ENCODE measurements around the gene SLC43A1. TPM values are rescaled to one million over a fixed set of nuclear protein-coding genes. Genes with fewer than 3 reads are reported as not detected.

The SLC43A1 gene
- total RNA-seq, 2 donors from 2014 or later, result 18.2 to 20.9 TPM

DNA sequence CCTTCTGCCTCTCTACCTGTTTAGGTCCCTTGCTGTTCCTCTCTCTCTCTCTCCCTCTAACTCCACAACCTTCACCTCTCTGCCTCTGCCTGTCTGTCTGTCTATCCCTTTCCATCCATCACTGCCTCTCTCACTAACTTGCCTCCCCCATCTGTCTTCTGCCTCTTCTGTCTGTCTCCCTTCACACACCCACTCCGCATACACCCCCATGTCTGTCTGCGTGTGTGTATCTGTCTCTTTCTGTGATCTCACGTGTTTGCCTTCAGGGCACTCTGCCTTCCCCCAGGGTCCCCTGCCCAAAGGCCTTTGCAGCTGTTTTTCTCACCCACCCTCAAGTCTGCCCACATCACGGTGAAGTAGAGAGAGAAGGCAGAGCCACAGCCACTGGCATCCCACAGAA lies 47.2 kb downstream of the SLC43A1 start:
- H3K9me3 ChIP-seq, result no peaks in the 10 kb centered on the region
- WGBS, result 57% methylated on average over 4 of the region's 4 CpGs
- H3K36me3 ChIP-seq, result no peaks in the 10 kb centered on the region
- no peaks in the 10 kb centered on the region for H3K4me1 ChIP-seq (replicated peaks)
- no peaks in the 10 kb centered on the region for H3K27me3 ChIP-seq (replicated peaks; ENCODE audit: insufficient read depth)
- intact Hi-C loops (cut with DNase I), result no loop called here
- TF ChIP-seq, protein P1, sequence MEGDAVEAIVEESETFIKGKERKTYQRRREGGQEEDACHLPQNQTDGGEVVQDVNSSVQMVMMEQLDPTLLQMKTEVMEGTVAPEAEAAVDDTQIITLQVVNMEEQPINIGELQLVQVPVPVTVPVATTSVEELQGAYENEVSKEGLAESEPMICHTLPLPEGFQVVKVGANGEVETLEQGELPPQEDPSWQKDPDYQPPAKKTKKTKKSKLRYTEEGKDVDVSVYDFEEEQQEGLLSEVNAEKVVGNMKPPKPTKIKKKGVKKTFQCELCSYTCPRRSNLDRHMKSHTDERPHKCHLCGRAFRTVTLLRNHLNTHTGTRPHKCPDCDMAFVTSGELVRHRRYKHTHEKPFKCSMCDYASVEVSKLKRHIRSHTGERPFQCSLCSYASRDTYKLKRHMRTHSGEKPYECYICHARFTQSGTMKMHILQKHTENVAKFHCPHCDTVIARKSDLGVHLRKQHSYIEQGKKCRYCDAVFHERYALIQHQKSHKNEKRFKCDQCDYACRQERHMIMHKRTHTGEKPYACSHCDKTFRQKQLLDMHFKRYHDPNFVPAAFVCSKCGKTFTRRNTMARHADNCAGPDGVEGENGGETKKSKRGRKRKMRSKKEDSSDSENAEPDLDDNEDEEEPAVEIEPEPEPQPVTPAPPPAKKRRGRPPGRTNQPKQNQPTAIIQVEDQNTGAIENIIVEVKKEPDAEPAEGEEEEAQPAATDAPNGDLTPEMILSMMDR (IDR thresholded peaks at IDR 0.05), result no peak
- TF ChIP-seq POLR2AphosphoS5 (IDR thresholded peaks at IDR 0.05), result no peak
- TF ChIP-seq POLR2A (IDR thresholded peaks at IDR 0.05), result no peak
- no peak overlapping the region for H3K4me3 ChIP-seq
- H3K27ac ChIP-seq, result no peak overlapping the region
- no peak for DNase-seq (ENCODE audit: low spot score)

DNA sequence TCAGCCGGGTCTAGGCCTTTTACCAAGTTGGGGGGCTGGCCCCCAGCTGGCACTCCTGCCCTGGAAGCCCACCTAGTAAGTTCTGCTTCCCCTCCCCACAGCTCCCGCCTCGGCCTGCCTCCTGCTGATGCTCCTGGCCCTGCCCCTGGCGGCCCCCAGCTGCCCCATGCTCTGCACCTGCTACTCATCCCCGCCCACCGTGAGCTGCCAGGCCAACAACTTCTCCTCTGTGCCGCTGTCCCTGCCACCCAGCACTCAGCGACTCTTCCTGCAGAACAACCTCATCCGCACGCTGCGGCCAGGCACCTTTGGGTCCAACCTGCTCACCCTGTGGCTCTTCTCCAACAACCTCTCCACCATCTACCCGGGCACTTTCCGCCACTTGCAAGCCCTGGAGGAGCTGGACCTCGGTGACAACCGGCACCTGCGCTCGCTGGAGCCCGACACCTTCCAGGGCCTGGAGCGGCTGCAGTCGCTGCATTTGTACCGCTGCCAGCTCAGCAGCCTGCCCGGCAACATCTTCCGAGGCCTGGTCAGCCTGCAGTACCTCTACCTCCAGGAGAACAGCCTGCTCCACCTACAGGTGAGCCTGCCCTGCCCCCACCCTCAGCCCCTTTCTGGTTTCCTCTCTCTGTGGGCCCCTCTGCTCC lies 47.9 kb downstream of the SLC43A1 start:
- H3K36me3 ChIP-seq, result no peaks in the 10 kb centered on the region
- H3K4me3 ChIP-seq, result no peak overlapping the region
- H3K4me1 ChIP-seq (replicated peaks), result no peaks in the 10 kb centered on the region
- no peak overlapping the region for H3K27ac ChIP-seq
- H3K27me3 ChIP-seq (replicated peaks; ENCODE audit: insufficient read depth), result no peaks in the 10 kb centered on the region
- TF ChIP-seq POLR2AphosphoS5 (IDR thresholded peaks at IDR 0.05), result no peak
- no peak for TF ChIP-seq POLR2A (IDR thresholded peaks at IDR 0.05)
- TF ChIP-seq, protein P1 (IDR thresholded peaks at IDR 0.05), result no peak
- no peaks in the 10 kb centered on the region for H3K9me3 ChIP-seq
- WGBS, result 55% methylated on average over 23 of the region's 23 CpGs
- intact Hi-C loops (cut with DNase I), result no loop called here
- DNase-seq (ENCODE audit: low spot score), result no peak

DNA sequence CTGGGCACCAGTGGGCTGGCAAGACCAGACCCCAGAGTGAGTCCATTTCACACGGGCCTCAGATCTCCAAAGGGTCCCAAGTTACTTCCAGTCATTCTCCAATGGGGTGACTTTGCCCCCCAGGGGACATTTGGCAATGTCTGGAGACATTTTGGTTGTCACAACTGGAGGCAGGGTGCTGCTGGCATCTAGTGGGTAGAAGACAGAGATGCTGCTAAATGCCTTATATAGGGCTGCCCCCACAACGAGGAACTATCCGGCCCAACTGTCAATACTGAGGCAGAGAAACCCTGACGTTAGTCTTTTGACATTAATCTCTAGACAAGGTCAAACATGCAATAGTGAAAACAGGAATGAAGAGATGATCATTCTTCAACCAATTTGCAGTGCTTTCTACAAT lies 48.8 kb downstream of the SLC43A1 start:
- intact Hi-C loops (cut with DNase I), result no loop called here
- no peaks in the 10 kb centered on the region for H3K36me3 ChIP-seq
- 56% methylated on average over 4 of the region's 4 CpGs for WGBS
- no peaks in the 10 kb centered on the region for H3K9me3 ChIP-seq
- no peak for DNase-seq (ENCODE audit: low spot score)
- no peaks in the 10 kb centered on the region for H3K4me1 ChIP-seq (replicated peaks)
- no peak overlapping the region for H3K27ac ChIP-seq
- TF ChIP-seq POLR2A (IDR thresholded peaks at IDR 0.05), result no peak
- no peak for TF ChIP-seq POLR2AphosphoS5 (IDR thresholded peaks at IDR 0.05)
- TF ChIP-seq, protein P1 (IDR thresholded peaks at IDR 0.05), result no peak
- H3K27me3 ChIP-seq (replicated peaks; ENCODE audit: insufficient read depth), result no peaks in the 10 kb centered on the region
- no peak overlapping the region for H3K4me3 ChIP-seq

DNA sequence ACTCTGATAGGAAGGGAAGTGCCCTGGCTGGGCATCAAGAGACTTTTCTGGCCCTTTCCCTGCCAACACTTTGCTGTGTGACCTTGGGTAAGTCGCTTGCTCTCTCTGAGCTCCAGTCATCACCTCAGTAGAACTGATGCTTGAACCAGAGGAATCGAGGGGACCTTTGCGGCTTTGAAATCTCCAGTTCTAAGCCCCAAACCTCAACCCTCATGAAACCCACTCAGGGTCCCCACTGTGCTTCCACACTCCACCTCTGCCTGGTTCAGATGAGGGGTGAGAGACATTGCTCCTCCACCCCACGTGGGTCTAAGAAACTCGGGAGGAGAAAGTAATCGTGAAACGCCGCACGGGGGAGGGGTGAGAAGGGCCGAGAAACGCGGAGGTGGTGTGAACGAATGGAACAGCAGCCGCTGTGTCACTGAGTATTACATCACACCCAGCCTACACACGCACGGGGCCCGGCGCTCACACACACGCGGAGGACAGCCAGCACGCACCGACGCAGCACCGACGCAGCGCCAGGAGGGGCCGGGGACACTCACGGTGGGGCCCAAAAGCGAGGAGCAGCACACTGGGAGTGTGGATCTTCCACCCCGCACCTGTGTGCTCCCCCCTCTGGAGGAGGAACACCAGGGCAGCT lies 50.8 kb downstream of the SLC43A1 start:
- Histone ChIP-seq H3K27me3 (replicated peaks; ENCODE audit: insufficient read depth) (no peaks in the 10 kb centered on the region), H3K4me1 (replicated peaks) (peaks cover 8% of the 10 kb centered on the region), H3K27ac (no peak overlapping the region), H3K36me3 (no peaks in the 10 kb centered on the region), H3K4me3 (no peak overlapping the region), H3K9me3 (no peaks in the 10 kb centered on the region)
- intact Hi-C loops (cut with DNase I), result no loop called here
- 41% methylated on average over 28 of the region's 30 CpGs for WGBS
- TF ChIP-seq POLR2A (IDR thresholded peaks at IDR 0.05), result no peak
- TF ChIP-seq, protein P1 (IDR thresholded peaks at IDR 0.05), result no peak
- no peak for TF ChIP-seq POLR2AphosphoS5 (IDR thresholded peaks at IDR 0.05)
- DNase-seq (ENCODE audit: low spot score), result no peak

Measured in prostate gland (tissue), 2 donors.